ENCODE measurements around the gene ARHGEF3.

ARHGEF3 gene

DNA sequence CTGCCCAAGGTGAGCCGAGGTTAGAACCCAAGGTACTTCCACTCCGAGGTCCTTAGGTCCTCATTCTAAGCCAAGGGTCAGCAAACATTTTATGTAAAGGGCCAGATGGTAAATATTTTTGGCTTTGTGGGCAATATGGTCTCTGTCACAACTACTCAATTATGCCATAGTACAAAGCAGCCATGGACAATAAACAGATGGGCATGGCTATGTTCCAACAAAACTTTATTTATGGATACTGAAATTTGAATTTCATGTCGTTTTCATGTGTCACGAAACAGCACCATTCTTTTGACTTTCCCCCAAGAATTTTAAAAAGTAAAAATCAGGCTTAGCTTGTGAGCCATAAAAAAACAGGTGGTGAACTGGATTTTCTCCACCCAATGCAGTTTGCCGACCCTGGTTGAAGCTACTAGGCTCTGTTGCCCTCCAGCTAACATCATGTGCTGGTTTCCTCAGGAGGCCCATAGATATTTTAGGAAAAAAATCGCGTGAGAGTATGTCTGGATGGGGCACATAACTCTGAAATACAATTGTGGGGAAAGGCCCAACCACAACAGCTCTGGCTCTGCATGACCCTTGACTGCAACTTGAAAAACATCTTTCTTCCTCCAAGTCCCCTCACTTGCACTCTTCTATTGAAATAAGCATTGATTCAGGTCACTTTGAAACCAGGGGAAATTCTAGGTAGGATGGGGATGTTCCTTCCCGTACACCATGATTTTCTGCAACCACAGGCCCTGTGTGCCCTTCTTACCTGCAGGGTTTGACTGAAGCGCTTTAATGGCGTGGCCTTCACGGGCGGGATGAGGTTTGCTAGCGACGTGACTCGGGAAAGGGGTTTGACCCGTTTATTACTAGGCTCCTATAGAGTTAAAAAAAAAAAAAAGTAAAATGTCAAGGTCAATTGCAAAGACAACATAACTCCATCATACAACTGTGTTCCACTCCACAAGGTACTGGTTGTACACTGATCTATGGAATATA lies 28.5 kb downstream of the ARHGEF3 start:
- no peak for FAIRE-seq
- TF ChIP-seq, protein P1, sequence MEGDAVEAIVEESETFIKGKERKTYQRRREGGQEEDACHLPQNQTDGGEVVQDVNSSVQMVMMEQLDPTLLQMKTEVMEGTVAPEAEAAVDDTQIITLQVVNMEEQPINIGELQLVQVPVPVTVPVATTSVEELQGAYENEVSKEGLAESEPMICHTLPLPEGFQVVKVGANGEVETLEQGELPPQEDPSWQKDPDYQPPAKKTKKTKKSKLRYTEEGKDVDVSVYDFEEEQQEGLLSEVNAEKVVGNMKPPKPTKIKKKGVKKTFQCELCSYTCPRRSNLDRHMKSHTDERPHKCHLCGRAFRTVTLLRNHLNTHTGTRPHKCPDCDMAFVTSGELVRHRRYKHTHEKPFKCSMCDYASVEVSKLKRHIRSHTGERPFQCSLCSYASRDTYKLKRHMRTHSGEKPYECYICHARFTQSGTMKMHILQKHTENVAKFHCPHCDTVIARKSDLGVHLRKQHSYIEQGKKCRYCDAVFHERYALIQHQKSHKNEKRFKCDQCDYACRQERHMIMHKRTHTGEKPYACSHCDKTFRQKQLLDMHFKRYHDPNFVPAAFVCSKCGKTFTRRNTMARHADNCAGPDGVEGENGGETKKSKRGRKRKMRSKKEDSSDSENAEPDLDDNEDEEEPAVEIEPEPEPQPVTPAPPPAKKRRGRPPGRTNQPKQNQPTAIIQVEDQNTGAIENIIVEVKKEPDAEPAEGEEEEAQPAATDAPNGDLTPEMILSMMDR (IDR thresholded peaks at IDR 0.05; ENCODE audit: insufficient read depth, missing control alignments): no peak
- no peak for DNase-seq (ENCODE audit: insufficient read length, low spot score)

DNA sequence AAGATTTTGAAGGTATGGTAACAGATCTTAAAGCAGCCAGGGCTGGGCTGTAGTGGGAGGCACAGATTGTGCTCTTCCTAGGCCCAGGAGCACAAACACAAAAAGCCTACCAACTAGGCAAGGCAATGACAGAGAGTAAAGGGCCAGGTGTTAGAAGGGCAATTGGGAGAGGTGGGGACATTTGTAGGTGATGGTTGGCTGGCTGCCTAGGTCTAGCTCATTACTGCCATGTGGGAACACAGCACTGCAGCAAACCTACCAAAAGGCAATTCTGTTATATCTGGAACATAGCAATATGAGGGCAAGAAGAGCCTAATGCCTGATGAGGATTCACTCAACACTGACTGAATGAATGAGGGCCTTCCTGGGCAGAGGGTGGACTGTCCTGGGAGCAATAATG lies 30.4 kb downstream of the ARHGEF3 start:
- TF ChIP-seq, protein P1 (IDR thresholded peaks at IDR 0.05; ENCODE audit: insufficient read depth, missing control alignments): no peak
- DNase-seq (ENCODE audit: insufficient read length, low spot score) (no peak), FAIRE-seq (no peak)

DNA sequence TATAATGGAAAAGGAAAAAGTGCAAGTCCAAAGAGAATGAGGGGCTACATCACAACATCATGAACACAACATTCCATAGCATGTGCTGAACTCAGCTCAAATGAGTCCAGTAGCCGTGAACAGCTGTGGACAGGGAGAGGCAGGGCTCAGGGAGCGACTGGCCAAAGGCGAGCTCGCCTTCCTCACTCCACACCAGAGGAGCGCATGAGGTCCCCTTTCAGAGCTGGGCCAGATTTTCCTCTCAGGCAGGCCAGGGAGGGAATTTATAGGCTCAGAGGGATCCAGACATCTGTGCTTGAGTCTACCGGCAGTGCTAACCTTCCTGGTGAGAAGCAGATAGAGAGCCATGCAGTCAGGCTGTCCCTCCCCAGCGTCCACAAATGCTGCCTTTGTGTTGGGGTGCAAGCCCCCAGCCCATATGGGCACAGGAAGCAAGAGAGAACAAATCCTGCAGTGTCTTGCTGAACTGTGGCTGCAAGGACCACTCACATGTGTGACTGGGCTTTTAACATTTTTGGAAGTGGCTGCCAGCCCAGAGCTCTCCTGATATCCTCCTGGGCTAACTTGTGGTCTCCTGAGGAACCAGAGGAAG lies 32.5 kb downstream of the ARHGEF3 start:
- no peak for FAIRE-seq
- TF ChIP-seq, protein P1 (IDR thresholded peaks at IDR 0.05; ENCODE audit: insufficient read depth, missing control alignments): no peak
- no peak for DNase-seq (ENCODE audit: insufficient read length, low spot score)

DNA sequence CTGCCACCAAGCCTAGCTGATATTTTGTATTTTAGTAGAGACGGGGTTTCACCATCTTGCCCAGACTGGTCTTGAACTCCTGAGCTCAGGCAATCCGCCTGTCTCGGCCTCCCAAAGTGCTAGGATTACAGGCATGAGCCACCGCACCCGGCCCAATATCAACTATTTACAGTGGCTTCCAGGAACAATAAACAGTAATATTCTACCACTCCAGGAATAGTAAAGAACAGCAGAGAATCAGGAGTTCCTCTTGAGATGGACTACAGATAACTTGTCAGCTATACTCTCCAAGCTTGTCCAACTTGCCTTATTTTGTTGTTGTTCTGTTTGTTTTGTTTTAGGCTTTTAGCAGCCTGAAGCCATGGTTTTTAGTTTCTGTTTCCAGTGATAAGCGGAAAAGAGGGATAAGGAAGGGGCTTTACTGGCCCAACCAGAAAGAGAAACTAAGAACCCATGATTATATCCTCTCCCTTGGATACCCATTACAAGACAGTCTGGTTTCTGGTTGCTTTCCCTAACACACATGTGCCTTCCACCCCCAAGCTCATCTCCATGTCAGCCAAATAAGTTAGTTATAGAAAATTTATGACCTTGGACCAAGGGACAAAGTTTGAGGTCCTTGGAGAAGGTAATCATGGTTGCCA lies 36.7 kb downstream of the ARHGEF3 start:
- TF ChIP-seq, protein P1 (IDR thresholded peaks at IDR 0.05; ENCODE audit: insufficient read depth, missing control alignments): no peak
- DNase-seq (ENCODE audit: insufficient read length, low spot score): no peak
- no peak for FAIRE-seq

DNA sequence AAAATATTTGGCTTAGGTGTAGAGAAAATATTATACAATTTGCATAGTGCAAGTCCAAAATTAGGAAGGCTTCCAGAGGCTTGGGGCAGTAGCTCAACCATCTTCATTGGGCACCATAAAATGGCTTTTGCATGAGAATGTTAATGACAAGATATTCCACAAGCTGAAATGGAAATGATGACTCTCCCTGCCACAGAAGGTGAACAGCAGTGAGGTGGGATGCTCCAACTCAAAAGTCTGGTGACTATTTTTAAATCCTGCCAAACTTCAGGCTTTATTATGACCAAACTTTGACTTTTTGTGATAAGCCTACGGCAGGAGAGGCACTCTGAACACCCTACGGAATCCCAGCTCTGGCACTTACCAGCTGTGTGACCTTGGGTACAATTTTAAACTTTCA lies 37.6 kb downstream of the ARHGEF3 start:
- FAIRE-seq: no peak

DNA sequence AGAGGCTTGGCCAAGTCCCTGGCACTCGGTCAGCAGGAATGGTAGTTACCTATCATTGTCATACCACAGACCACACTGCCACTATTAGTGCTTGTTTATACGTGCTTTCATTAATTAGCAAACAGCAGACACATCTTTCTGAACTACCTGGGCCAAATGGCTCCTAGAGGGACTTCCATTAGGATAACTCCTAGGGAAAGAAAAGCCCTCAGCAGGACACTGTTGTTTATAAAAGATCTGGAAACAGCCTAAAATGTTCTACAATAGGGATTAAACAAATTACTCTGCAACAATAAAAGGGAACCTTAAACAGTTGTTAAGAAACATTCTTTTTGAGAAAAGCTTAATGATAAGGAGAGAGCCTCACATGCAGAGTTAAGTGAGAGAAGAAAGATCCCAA lies 38.5 kb downstream of the ARHGEF3 start:
- no peak for FAIRE-seq
- TF ChIP-seq, protein P1 (IDR thresholded peaks at IDR 0.05; ENCODE audit: insufficient read depth, missing control alignments): no peak

More for the DNA sequence above, 37.6 kb downstream of the ARHGEF3 start:
- DNase-seq (ENCODE audit: insufficient read length, low spot score): no peak
- TF ChIP-seq, protein P1 (IDR thresholded peaks at IDR 0.05; ENCODE audit: insufficient read depth, missing control alignments): no peak

More for the DNA sequence above, 38.5 kb downstream of the ARHGEF3 start:
- no peak for DNase-seq (ENCODE audit: insufficient read length, low spot score)

Data from D721Med (cell line).